NCI-H774 (cell line): Measurements from ENCODE around the gene FCHO2.

Experiments used
- DNase-seq: peaks from one replicate; lab custom pipeline; 2025; lab: John Stamatoyannopoulos, UW

Gene FCHO2

GRCh38 chr5:73135021-73135420 is 179.2 kb downstream of the FCHO2 start:
- no peak for DNase-seq

GRCh38 chr5:73135429-73136054 is 179.7 kb downstream of the FCHO2 start:
- no peak for DNase-seq

- no peak for DNase-seq
These were observed 180.3 kb downstream of the FCHO2 start for GRCh38 chr5:73136055-73136562.

- no peak for DNase-seq
These were observed 182.0 kb downstream of the FCHO2 start for GRCh38 chr5:73137563-73138530.

- DNase-seq: no peak
These were observed 183.6 kb downstream of the FCHO2 start for GRCh38 chr5:73139485-73139884.
